Measurements from ENCODE around the gene PCGF6.

- no peak for TF ChIP-seq EZH2 (IDR thresholded peaks at IDR 0.05; ENCODE audit: insufficient read depth, poor library complexity, severe bottlenecking)
- no peak for TF ChIP-seq EZH2phosphoT487 (IDR thresholded peaks at IDR 0.05; ENCODE audit: insufficient read depth, low read depth)
These were observed 22.6 kb upstream of the PCGF6 start for GRCh38 chr10:103373544-103373943.
